ENCODE results near the gene DIAPH2.

- TF ChIP-seq CTCF (IDR thresholded peaks at IDR 0.05) (no peak), POLR2A (IDR thresholded peaks at IDR 0.05) (no peak)
Observed at GRCh38 chrX:96987228-96987627, 302.6 kb downstream of the DIAPH2 start.

Measured in breast epithelium (tissue), 3 donors.